NB4 (cell line): ENCODE data around the gene RAP1GAP2.

Source experiments
- CTCF ChIP-seq: IDR thresholded peaks from one replicate; pipeline ENCODE4 v1.5.1; 2012; ENCODE audit warnings: low read depth, low read length
- MAX ChIP-seq: IDR thresholded peaks from 2 replicates; pipeline ENCODE4 v1.6.1; 2011; ENCODE audit warnings: low read depth, low read length
- MYC ChIP-seq: IDR thresholded peaks from 2 replicates; pipeline ENCODE4 v1.6.1; 2011; ENCODE audit warnings: low read depth, low read length
- POLR2A ChIP-seq: IDR thresholded peaks from 2 replicates; pipeline ENCODE4 v1.6.1; 2011; ENCODE audit warnings: mild to moderate bottlenecking; ENCODE audit not compliant: insufficient read length; ENCODE audit errors: extremely low read depth

DNA sequence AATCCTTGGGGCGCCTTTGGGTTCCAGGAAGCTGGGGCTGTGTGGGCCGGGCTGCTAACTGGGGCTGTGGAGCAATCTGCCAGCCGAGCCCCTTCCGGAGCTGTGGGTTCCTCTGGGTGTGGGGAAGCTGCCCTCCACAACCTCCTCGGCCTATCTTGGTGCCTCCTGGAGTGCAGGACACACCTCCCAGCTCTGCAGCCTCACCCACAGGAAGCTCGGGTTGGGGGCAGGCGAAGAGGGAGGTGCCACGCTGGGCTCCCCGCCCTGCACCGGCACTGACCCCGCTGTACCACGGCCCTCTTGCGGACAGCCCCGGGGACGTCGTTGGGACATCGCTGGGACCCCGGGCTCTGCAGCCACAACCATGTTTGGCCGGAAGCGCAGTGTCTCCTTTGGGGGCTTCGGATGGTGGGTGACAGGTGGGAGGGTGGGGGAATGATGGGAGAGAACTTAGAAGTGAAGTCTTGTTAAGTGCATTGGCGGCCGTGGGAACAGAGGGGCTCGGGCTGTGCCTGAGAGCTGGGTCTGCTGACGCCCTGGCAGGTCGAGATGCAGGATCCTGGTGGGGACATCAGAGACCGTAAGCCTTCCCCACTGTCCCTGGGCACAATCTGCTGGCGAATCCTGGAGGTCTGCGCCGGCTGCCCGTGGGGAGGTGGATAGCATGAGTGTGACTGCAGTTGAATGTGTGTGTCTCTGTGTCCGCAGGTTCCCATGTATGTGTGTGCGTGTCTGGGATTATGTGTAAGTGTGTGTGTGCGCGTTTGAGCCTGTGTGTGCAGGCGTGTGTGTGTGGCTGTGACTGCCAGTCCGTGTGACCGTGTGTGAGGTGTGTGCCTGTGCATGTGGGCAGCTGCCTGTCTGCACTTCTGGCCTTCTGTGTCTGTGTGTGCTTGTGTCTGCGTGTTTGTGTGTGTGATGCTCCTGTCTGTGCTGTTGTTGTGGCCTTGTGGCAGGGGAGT, at the start of gene RAP1GAP2:
- TF ChIP-seq CTCF (peak; percentile 19), POLR2A (no peak), MYC (peak; percentile 31), MAX (no peak; the same call in 1 of the 2 replicates)
